ENCODE results near the gene TSPAN9. TPM values are rescaled to one million over a fixed set of nuclear protein-coding genes. Genes with fewer than 3 reads are reported as not detected.

Gene TSPAN9
- polyA plus RNA-seq, 1 of the 3 experiments (the other 2 are of a cell fraction) = 34.9 TPM

DNA sequence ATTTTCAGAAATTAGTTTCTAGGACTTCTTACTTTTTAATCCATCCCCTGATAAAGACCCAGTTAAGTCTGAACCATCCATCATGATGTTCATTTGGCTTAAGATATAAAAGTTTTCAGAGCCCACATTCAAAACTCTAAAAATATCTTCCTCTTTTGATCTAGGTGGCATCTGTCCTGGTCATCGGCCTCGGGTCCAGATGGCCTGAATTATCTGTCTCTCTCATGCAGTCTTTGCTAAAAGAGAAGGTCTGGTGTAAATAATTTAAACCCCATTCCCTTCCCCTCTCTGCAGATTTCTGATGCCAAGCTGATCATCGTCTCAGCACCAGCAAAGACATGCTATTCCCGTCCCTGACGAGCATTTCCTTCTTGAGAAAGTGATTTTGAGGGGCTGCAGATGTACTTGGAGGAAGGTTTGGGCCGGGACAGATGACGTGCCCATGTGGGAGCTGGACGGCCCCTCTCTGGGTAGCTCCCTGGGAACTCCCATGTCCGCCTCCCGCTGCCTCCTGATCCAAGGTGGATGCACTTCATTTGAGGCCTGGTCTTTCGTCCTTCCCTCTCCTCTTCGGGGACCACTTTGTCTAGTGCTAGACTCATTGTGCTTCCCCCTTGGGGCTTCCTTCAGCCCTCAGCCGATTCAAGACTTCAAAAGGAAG, 240.8 kb downstream of the TSPAN9 start:
- Histone ChIP-seq H3F3A (replicated peaks; ENCODE audit: insufficient read depth) (no peaks in the 10 kb centered on the region), H3K9me3 (no peaks in the 10 kb centered on the region), H3K4me2 (no peak overlapping the region), H3K9me2 (no peaks in the 10 kb centered on the region), H3K4me3 (ENCODE audit: low read depth in 2 of 2, low read length in 1 of 2) (no peak overlapping the region), H4K20me1 (ENCODE audit: insufficient read depth) (no peaks in the 10 kb centered on the region), H3K79me2 (ENCODE audit: insufficient read depth) (no peaks in the 10 kb centered on the region), H2AFZ (ENCODE audit: low read depth) (no peak overlapping the region), H3K4me1 (ENCODE audit: control insufficient read depth in 1 of 2, insufficient read depth in 2 of 2, low read depth in 1 of 2, low read length in 1 of 2) (peaks cover 0 to 34% of the 10 kb centered on the region in 2 experiments; a peak in 2 of 4 replicates), H3K36me3 (replicated peaks in 1 of 2; ENCODE audit: control insufficient read depth in 1 of 2, insufficient read depth in 2 of 2, low read length in 1 of 2) (no peaks in the 10 kb centered on the region), H3K27ac (ENCODE audit: low read depth in 2 of 2, low read length in 1 of 2) (peak overlapping the region in 1 of 2 experiments; percentile 43; a peak in 2 of 4 replicates), H3K27me3 (ENCODE audit: insufficient read depth) (peaks cover 9% of the 10 kb centered on the region), H3K9ac (no peak overlapping the region)
- ChIA-PET CTCF (interaction anchor here (0.6 to 7.8 kb wide), 6 partner anchors 19 to 568 kb away, joined by 3 to 156 read pairs (median 4); no protein-coding TSS in a partner anchor), POLR2A (interaction anchor here (0.6 to 1.3 kb wide), 2 partner anchors 10 to 124 kb away, joined by 3 to 4 read pairs; no protein-coding TSS in a partner anchor)
- peak; percentile 77 for DNase-seq
- TF ChIP-seq, protein P1, sequence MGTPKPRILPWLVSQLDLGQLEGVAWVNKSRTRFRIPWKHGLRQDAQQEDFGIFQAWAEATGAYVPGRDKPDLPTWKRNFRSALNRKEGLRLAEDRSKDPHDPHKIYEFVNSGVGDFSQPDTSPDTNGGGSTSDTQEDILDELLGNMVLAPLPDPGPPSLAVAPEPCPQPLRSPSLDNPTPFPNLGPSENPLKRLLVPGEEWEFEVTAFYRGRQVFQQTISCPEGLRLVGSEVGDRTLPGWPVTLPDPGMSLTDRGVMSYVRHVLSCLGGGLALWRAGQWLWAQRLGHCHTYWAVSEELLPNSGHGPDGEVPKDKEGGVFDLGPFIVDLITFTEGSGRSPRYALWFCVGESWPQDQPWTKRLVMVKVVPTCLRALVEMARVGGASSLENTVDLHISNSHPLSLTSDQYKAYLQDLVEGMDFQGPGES (IDR thresholded peaks at IDR 0.05; ENCODE audit: low read depth, low read length) = no peak
- TF ChIP-seq, protein P2, sequence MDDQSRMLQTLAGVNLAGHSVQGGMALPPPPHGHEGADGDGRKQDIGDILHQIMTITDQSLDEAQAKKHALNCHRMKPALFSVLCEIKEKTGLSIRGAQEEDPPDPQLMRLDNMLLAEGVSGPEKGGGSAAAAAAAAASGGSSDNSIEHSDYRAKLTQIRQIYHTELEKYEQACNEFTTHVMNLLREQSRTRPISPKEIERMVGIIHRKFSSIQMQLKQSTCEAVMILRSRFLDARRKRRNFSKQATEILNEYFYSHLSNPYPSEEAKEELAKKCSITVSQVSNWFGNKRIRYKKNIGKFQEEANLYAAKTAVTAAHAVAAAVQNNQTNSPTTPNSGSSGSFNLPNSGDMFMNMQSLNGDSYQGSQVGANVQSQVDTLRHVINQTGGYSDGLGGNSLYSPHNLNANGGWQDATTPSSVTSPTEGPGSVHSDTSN (IDR thresholded peaks at IDR 0.05) = no peak
- TF ChIP-seq, protein P3, sequence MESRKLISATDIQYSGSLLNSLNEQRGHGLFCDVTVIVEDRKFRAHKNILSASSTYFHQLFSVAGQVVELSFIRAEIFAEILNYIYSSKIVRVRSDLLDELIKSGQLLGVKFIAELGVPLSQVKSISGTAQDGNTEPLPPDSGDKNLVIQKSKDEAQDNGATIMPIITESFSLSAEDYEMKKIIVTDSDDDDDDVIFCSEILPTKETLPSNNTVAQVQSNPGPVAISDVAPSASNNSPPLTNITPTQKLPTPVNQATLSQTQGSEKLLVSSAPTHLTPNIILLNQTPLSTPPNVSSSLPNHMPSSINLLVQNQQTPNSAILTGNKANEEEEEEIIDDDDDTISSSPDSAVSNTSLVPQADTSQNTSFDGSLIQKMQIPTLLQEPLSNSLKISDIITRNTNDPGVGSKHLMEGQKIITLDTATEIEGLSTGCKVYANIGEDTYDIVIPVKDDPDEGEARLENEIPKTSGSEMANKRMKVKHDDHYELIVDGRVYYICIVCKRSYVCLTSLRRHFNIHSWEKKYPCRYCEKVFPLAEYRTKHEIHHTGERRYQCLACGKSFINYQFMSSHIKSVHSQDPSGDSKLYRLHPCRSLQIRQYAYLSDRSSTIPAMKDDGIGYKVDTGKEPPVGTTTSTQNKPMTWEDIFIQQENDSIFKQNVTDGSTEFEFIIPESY (IDR thresholded peaks at IDR 0.05; ENCODE audit: borderline replicate concordance, low read depth) = no peak
- TF ChIP-seq GATA2 (CRISPR knock-in tag; IDR thresholded peaks at IDR 0.05) = peak; percentile 63
- no peak for TF ChIP-seq TEAD4 (IDR thresholded peaks at IDR 0.05; ENCODE audit: borderline replicate concordance, insufficient read depth)
- no peak for TF ChIP-seq NFIC (IDR thresholded peaks at IDR 0.05; ENCODE audit: borderline replicate concordance)
- peak; percentile 51; the same call in 1 of the 2 replicates for TF ChIP-seq RCOR1 (IDR thresholded peaks at IDR 0.05; ENCODE audit: low read length)
- TF ChIP-seq, protein P4, sequence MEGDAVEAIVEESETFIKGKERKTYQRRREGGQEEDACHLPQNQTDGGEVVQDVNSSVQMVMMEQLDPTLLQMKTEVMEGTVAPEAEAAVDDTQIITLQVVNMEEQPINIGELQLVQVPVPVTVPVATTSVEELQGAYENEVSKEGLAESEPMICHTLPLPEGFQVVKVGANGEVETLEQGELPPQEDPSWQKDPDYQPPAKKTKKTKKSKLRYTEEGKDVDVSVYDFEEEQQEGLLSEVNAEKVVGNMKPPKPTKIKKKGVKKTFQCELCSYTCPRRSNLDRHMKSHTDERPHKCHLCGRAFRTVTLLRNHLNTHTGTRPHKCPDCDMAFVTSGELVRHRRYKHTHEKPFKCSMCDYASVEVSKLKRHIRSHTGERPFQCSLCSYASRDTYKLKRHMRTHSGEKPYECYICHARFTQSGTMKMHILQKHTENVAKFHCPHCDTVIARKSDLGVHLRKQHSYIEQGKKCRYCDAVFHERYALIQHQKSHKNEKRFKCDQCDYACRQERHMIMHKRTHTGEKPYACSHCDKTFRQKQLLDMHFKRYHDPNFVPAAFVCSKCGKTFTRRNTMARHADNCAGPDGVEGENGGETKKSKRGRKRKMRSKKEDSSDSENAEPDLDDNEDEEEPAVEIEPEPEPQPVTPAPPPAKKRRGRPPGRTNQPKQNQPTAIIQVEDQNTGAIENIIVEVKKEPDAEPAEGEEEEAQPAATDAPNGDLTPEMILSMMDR (IDR thresholded peaks at IDR 0.05) = no peak
- TF ChIP-seq POLR2AphosphoS5 (IDR thresholded peaks at IDR 0.05; ENCODE audit: low read depth, low read length) = no peak
- no peak for TF ChIP-seq MAX (IDR thresholded peaks at IDR 0.05; ENCODE audit: low read depth)
- TF ChIP-seq YY1 (IDR thresholded peaks at IDR 0.05; ENCODE audit: low read depth) = no peak
- WGBS (ENCODE audit: low lambda C conversion rate) = 32% methylated on average over 13 of the region's 13 CpGs

All from SK-N-SH (cell line).